Stimulated activated CD4-positive, alpha-beta T cell treated with anti-CD3 and anti-CD28 coated beads, Interleukin-15, amount 100 ng/mL, for 48 hours (primary cell): ENCODE results near the gene S1PR4.

Experiments used
- DNase-seq, 2 donors: peaks; one replicate each; pipeline ENCODE4 v3.0.0-alpha.2; 2020; ENCODE audit warnings: low read depth in 2 of 2

Gene S1PR4

GRCh38 chr19:3178377-3178972 is at the start of gene S1PR4:
Gene S1PR4 (plus strand): TSS chr19:3178769. CDS start chr19:3178793, 24 bp downstream.
- DNase-seq = peak in 1 of 2 donors; percentile 51

GRCh38 chr19:3129112-3129511 is 49.5 kb upstream of the S1PR4 start:
- DNase-seq = no peak

GRCh38 chr19:3131168-3131567 is 47.4 kb upstream of the S1PR4 start:
- no peak for DNase-seq

GRCh38 chr19:3132971-3133792 is 45.4 kb upstream of the S1PR4 start:
- peak; percentile 81 to 83 for DNase-seq

- no peak for DNase-seq
These were observed 44.8 kb upstream of the S1PR4 start for GRCh38 chr19:3133793-3134116.

- peak in 1 of 2 donors; percentile 36 for DNase-seq
These were observed 42.4 kb upstream of the S1PR4 start, which contains the start of gene GNA15 for GRCh38 chr19:3135961-3136683. Gene GNA15 (plus strand): TSS chr19:3136033. CDS start chr19:3136451, 418 bp downstream.

- DNase-seq = no peak
These were observed 41.9 kb upstream of the S1PR4 start for GRCh38 chr19:3136684-3137055.

- no peak for DNase-seq
These were observed 41.5 kb upstream of the S1PR4 start for GRCh38 chr19:3137119-3137518.

- DNase-seq = no peak
These were observed 40.3 kb upstream of the S1PR4 start for GRCh38 chr19:3138268-3138667.

- no peak for DNase-seq
These were observed 37.9 kb upstream of the S1PR4 start for GRCh38 chr19:3140667-3141038.

GRCh38 chr19:3142292-3142670 is 36.3 kb upstream of the S1PR4 start:
- DNase-seq = peak; percentile 33 to 64

GRCh38 chr19:3142781-3143337 is 35.7 kb upstream of the S1PR4 start:
- DNase-seq = no peak

GRCh38 chr19:3145909-3146676 is 32.5 kb upstream of the S1PR4 start:
- DNase-seq = no peak

GRCh38 chr19:3146677-3147100 is 31.9 kb upstream of the S1PR4 start:
- DNase-seq = peak; percentile 42 to 67

GRCh38 chr19:3148503-3148902 is 30.1 kb upstream of the S1PR4 start:
- DNase-seq = no peak

- no peak for DNase-seq
These were observed 29.5 kb upstream of the S1PR4 start for GRCh38 chr19:3149089-3149488.

GRCh38 chr19:3149526-3150505 is 28.8 kb upstream of the S1PR4 start:
- no peak for DNase-seq

GRCh38 chr19:3150739-3151329 is 27.7 kb upstream of the S1PR4 start:
- no peak for DNase-seq

GRCh38 chr19:3151563-3152418 is 26.8 kb upstream of the S1PR4 start:
- no peak for DNase-seq
